HEK293T (cell line): Measurements from ENCODE around the gene GRB7.

ENCODE experiments used
- CTCF ChIA-PET: fragments of 350-600 bp; formaldehyde crosslinking; extraction: SDS; loops from one replicate; lab custom pipeline; 2021; ENCODE audit warnings: antibody characterized with exemption, inconsistent platforms; lab: Yijun Ruan, JAX
- POLR2A ChIA-PET: fragments of 350-600 bp; formaldehyde crosslinking; extraction: SDS; loops from one replicate; lab custom pipeline; 2020; ENCODE audit warnings: antibody characterized with exemption, inconsistent platforms; lab: Yijun Ruan, JAX
- DNase-seq: peaks from one replicate; pipeline ENCODE4 v3.0.0; 2012; ENCODE audit warnings: mixed read lengths; ENCODE audit errors: extremely low spot score
- ARNT ChIP-seq: fragments of 450-650 bp; IDR thresholded peaks from 2 replicates; pipeline ENCODE4 v1.6.1; 2017; ENCODE audit warnings: mild to moderate bottlenecking
- BHLHE40 ChIP-seq: fragments of 450-650 bp; IDR thresholded peaks from 2 replicates; pipeline ENCODE4 v1.6.1; 2016; ENCODE audit warnings: mild to moderate bottlenecking, moderate library complexity, borderline replicate concordance
- CTBP1 ChIP-seq: fragments of 450-650 bp; IDR thresholded peaks from 2 replicates; pipeline ENCODE4 v1.6.1; 2016; ENCODE audit warnings: borderline replicate concordance
- ELF4 ChIP-seq: fragments of 450-650 bp; IDR thresholded peaks from 2 replicates; pipeline ENCODE4 v1.6.1; 2017; ENCODE audit warnings: antibody characterized with exemption
- FOXA1 ChIP-seq: fragments of 450-650 bp; IDR thresholded peaks from 2 replicates; pipeline ENCODE4 v1.6.1; 2016; ENCODE audit warnings: mild to moderate bottlenecking
- FOXK2 ChIP-seq: fragments of 450-650 bp; IDR thresholded peaks from 2 replicates; pipeline ENCODE4 v1.6.1; 2016; ENCODE audit warnings: mild to moderate bottlenecking
- FOXM1 ChIP-seq: fragments of 450-650 bp; IDR thresholded peaks from 2 replicates; pipeline ENCODE4 v1.6.1; 2017; ENCODE audit warnings: mild to moderate bottlenecking, borderline replicate concordance
- HDGF ChIP-seq: fragments of 450-650 bp; IDR thresholded peaks from 2 replicates; pipeline ENCODE4 v1.6.1; 2017; ENCODE audit warnings: antibody characterized with exemption, borderline replicate concordance
- L3MBTL2 ChIP-seq: fragments of 450-650 bp; conservative IDR thresholded peaks from 2 replicates; pipeline ENCODE4 v1.6.1; 2016; ENCODE audit warnings: mild to moderate bottlenecking
- LEF1 ChIP-seq: fragments of 450-650 bp; IDR thresholded peaks from 2 replicates; pipeline ENCODE4 v1.6.1; 2017; ENCODE audit warnings: mild to moderate bottlenecking, borderline replicate concordance
- NFRKB ChIP-seq: fragments of 450-650 bp; IDR thresholded peaks from 2 replicates; pipeline ENCODE4 v1.6.1; 2016; ENCODE audit warnings: mild to moderate bottlenecking, moderate library complexity
- PKNOX1 ChIP-seq: fragments of 450-650 bp; IDR thresholded peaks from 2 replicates; pipeline ENCODE4 v1.6.1; 2016
- SP1 ChIP-seq: fragments of 450-650 bp; IDR thresholded peaks from 2 replicates; pipeline ENCODE4 v1.6.1; 2017
- SUZ12 ChIP-seq: fragments of 450-650 bp; IDR thresholded peaks from 2 replicates; pipeline ENCODE4 v1.6.1; 2016; ENCODE audit warnings: mild to moderate bottlenecking
- TARDBP ChIP-seq: fragments of 450-650 bp; IDR thresholded peaks from 2 replicates; pipeline ENCODE4 v1.6.1; 2016
- ZNF384 ChIP-seq: fragments of 450-650 bp; IDR thresholded peaks from 2 replicates; pipeline ENCODE4 v1.6.1; 2016

The GRB7 gene

DNA sequence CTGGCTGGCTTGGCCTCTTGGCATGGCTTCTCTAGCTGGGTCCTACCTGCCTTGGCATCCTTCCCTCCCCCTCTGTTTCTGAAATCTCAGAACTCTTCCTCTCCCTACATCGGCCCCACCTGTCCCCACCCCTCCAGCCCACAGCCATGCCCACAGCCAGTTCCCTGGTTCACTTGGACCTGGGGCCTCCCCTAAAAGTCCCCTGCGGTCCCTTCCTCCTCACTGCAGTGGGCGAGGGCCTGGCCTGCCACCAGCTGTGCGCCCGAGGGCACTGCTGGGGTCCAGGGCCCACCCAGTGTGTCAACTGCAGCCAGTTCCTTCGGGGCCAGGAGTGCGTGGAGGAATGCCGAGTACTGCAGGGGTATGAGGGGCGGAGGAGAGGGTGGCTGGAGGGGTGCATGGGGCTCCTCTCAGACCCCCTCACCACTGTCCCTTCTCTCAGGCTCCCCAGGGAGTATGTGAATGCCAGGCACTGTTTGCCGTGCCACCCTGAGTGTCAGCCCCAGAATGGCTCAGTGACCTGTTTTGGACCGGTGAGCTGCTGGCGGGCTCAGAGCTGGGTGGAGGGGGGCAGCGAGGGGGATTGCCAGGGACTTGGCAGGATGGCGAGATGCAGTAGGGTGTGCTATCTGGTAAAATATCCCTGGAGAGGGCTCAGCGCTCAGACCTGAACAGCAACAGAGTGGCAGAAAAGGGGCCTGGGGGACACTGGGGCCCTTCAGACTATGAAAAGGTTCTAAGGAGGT lies 21.5 kb upstream of the GRB7 start:
- no peak for DNase-seq
- ChIA-PET CTCF (no interaction called here), POLR2A (no interaction called here)
- TF ChIP-seq NFRKB, result no peak
- no peak for TF ChIP-seq ZNF384
- TF ChIP-seq SUZ12, result no peak
- TF ChIP-seq FOXM1, result no peak
- TF ChIP-seq SP1, result no peak
- no peak for TF ChIP-seq L3MBTL2
- TF ChIP-seq FOXK2, result no peak
- no peak for TF ChIP-seq ELF4
- TF ChIP-seq PKNOX1, result no peak
- no peak for TF ChIP-seq LEF1
- no peak for TF ChIP-seq ARNT
- TF ChIP-seq CTBP1, result no peak
- no peak for TF ChIP-seq FOXA1
- TF ChIP-seq TARDBP, result no peak
- no peak for TF ChIP-seq BHLHE40
- no peak for TF ChIP-seq HDGF

GRCh38 chr17:39716879-39717536 lies 20.7 kb upstream of the GRB7 start:
- ChIA-PET CTCF (no interaction called here), POLR2A (no interaction called here)
- no peak for TF ChIP-seq SP1
- no peak for TF ChIP-seq ZNF384
- TF ChIP-seq FOXM1, result no peak
- no peak for TF ChIP-seq FOXA1
- no peak for TF ChIP-seq PKNOX1
- no peak for TF ChIP-seq SUZ12
- TF ChIP-seq HDGF, result no peak
- TF ChIP-seq ELF4, result no peak
- TF ChIP-seq TARDBP, result no peak
- TF ChIP-seq NFRKB, result no peak
- TF ChIP-seq BHLHE40, result no peak
- TF ChIP-seq ARNT, result no peak
- TF ChIP-seq CTBP1, result no peak
- TF ChIP-seq LEF1, result no peak
- no peak for TF ChIP-seq FOXK2
- no peak for TF ChIP-seq L3MBTL2
- DNase-seq, result no peak

DNA sequence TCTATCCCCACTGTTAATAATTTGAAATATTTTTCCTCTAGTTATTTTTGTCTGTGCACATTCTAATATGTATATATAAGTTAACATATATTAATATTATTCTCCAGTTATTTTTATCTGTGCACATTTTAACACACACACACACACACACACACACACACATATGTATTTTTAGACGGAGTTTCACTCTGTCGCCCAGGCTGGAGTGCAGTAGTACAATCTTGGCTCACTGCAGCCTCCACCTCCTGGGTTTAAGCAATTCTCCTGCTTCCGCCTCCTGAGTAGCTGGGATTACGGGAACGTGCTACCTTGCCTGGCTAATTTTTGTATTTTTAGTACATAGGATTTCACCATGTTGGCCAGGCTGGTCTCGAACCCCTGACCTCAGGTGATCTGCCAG lies 20.1 kb upstream of the GRB7 start:
- ChIA-PET POLR2A (no interaction called here), CTCF (no interaction called here)
- no peak for DNase-seq
- TF ChIP-seq ZNF384 (no peak), SP1 (no peak)

- POLR2A ChIA-PET, result interaction anchor here (1.3 kb wide), 1 partner anchor 20 kb away, joined by 7 read pairs; the partner anchor contains the start of gene ERBB2
- no peak for DNase-seq
- CTCF ChIA-PET, result interaction anchor here (1.3 kb wide), 1 partner anchor 98 kb away, joined by 3 read pairs; no protein-coding TSS in a partner anchor
- no peak for TF ChIP-seq CTBP1
- TF ChIP-seq SP1, result no peak
- no peak for TF ChIP-seq ZNF384
- no peak for TF ChIP-seq NFRKB
- no peak for TF ChIP-seq HDGF
- no peak for TF ChIP-seq LEF1
- no peak for TF ChIP-seq SUZ12
- TF ChIP-seq L3MBTL2, result no peak
- no peak for TF ChIP-seq FOXA1
- TF ChIP-seq ELF4, result no peak
- TF ChIP-seq FOXK2, result no peak
These were observed 18.0 kb upstream of the GRB7 start for GRCh38 chr17:39719563-39720355.

- DNase-seq, result no peak
- CTCF ChIA-PET, result interaction anchor here (0.6 kb wide), 2 partner anchors 77 to 229 kb away, joined by 3 read pairs; no protein-coding TSS in a partner anchor
- TF ChIP-seq FOXM1, result no peak
- TF ChIP-seq CTBP1, result no peak
- no peak for TF ChIP-seq HDGF
- no peak for TF ChIP-seq SUZ12
- no peak for TF ChIP-seq ELF4
- no peak for TF ChIP-seq ARNT
- TF ChIP-seq TARDBP, result no peak
- TF ChIP-seq L3MBTL2, result no peak
- TF ChIP-seq BHLHE40, result no peak
- no peak for TF ChIP-seq ZNF384
- TF ChIP-seq FOXK2, result no peak
- no peak for TF ChIP-seq LEF1
- TF ChIP-seq NFRKB, result no peak
- TF ChIP-seq PKNOX1, result no peak
- no peak for TF ChIP-seq SP1
- no peak for TF ChIP-seq FOXA1
- POLR2A ChIA-PET, result interaction anchor here (0.9 kb wide), 1 partner anchor 22 kb away, joined by 3 read pairs; the partner anchor contains the start of gene ERBB2
These were observed 15.6 kb upstream of the GRB7 start for GRCh38 chr17:39722104-39722503.
